ENCODE results near the gene PLAAT3.
"Not testable (repeated sequence)": the region's sequence is repeated elsewhere in the genome, so short reads cannot be mapped to it uniquely, and the experiment has no call there.

Gene PLAAT3

DNA sequence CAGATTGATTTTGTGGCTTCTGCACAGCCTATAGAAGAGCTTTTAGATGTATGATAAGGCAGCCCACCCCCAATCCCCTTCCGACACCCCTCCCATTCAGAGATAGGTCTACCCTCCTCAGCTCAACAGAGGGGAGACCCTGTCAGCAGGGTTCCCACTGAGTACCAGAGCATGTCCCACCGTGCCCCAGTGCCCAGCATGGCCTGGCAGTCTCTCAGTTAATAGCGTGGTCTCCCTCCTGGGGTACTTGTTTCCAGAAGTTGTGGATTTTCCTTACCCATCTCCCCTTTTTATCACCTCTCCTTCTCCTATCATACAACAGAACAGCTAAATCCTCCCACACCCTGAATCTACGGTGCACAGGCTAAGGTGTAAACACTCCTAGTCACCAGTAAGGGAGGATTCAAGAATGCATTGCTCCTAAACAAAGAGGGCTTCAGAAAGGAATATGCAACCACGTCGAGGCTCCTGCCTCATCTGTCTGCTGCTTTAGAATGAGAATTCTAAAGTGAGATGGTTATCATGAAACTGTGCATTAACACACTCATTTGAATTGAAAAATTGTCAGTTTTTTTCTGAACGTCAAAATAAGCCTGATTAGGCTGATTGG, 57.7 kb downstream of the PLAAT3 start:
- TF ChIP-seq POLR2AphosphoS5 (IDR thresholded peaks at IDR 0.05; ENCODE audit: borderline replicate concordance, low read depth, low read length): no peak
- TF ChIP-seq EZH2 (IDR thresholded peaks at IDR 0.05): no peak
- TF ChIP-seq FOXP2 (optimal IDR thresholded peaks at IDR 0.05; ENCODE audit: control extremely low read depth, extremely low read length, insufficient read depth): no peak
- no peaks in the 10 kb centered on the region for H3K36me3 ChIP-seq (ENCODE audit: insufficient read depth, low read length)
- H3K4me3 ChIP-seq: no peak overlapping the region
- DNase-seq (ENCODE audit: low read depth, low spot score): no peak
- no peak overlapping the region for H3K9ac ChIP-seq (ENCODE audit: insufficient read length)
- no peak overlapping the region for H3K27ac ChIP-seq
- no peaks in the 10 kb centered on the region for H3K9me3 ChIP-seq (ENCODE audit: low read depth, low read length)

DNA sequence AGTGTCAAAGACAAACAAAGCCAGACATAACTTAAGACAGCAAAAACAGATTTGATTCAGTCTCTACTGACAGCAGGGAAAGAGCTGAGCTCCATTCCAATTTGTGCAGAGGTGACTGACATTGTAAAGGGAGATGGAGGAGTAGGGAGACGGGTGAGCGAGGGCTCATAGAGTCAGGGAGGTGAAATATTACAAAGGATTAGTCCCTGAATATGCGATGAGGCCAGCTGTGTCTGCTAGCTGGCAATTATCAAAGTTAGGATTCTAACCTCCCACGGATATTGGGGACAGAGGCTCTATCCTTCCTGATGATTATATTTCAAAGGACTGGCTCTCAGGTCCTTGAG, 59.4 kb downstream of the PLAAT3 start:
- no peaks in the 10 kb centered on the region for H3K36me3 ChIP-seq (ENCODE audit: insufficient read depth, low read length)
- H3K9ac ChIP-seq (ENCODE audit: insufficient read length): no peak overlapping the region
- H3K9me3 ChIP-seq (ENCODE audit: low read depth, low read length): no peaks in the 10 kb centered on the region
- no peak overlapping the region for H3K4me3 ChIP-seq
- TF ChIP-seq POLR2AphosphoS5 (IDR thresholded peaks at IDR 0.05; ENCODE audit: borderline replicate concordance, low read depth, low read length): no peak
- H3K27ac ChIP-seq: no peak overlapping the region
- DNase-seq (ENCODE audit: low read depth, low spot score): no peak

DNA sequence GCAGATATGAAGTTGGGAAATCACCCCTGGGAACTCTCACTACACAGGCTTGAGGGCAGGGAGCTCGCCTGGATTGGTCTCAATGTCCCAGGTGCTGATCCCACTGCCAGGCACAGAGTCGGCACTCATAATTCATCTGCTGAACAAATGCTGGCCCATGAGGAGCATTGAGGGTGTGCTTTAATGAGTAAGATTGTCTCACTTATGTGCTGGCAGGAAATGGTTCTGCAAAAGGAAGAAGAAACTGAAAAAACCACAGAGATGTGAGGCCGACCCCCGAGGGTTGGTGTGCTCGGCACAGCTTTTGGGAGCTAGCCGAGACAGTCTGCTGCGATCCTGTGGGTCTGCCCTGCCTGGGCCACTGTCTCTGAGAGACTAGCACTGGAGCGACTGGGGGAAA, 60.5 kb downstream of the PLAAT3 start:
- Histone ChIP-seq H3K9me3 (ENCODE audit: low read depth, low read length) (no peaks in the 10 kb centered on the region), H3K27ac (0 out of 2 replicates have a peak overlapping the region, but pooled peaks have one; percentile 20), H3K4me3 (peak overlapping the region; percentile 30; the same call in 1 of the 2 replicates), H3K9ac (ENCODE audit: insufficient read length) (peak overlapping the region; percentile 32), H3K36me3 (ENCODE audit: insufficient read depth, low read length) (no peaks in the 10 kb centered on the region)
- no peak for DNase-seq (ENCODE audit: low read depth, low spot score)
- TF ChIP-seq POLR2AphosphoS5 (IDR thresholded peaks at IDR 0.05; ENCODE audit: borderline replicate concordance, low read depth, low read length): no peak
- TF ChIP-seq EZH2 (IDR thresholded peaks at IDR 0.05): no peak
- TF ChIP-seq FOXP2 (optimal IDR thresholded peaks at IDR 0.05; ENCODE audit: control extremely low read depth, extremely low read length, insufficient read depth): no peak

DNA sequence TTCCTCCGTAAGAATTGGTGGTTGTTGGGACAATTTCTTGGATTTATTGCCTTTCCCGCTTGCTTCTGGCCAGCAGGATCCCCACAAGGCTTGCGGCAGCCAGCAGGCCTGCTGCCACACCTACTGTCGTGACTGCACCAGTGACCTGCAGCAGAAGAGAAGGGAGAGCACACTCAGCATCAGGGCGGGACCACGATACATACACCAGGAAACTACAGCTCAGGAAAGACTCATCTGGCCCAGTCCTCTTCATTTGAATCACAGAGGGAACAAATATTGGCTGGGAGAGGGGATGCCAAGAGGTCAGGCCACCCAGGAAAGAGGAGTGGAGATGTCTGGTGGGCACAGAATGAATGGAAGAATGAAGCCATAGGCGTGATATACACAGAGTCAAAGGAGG, 61.3 kb downstream of the PLAAT3 start:
- no peak overlapping the region for H3K27ac ChIP-seq
- TF ChIP-seq POLR2AphosphoS5 (IDR thresholded peaks at IDR 0.05; ENCODE audit: borderline replicate concordance, low read depth, low read length): no peak
- TF ChIP-seq FOXP2 (optimal IDR thresholded peaks at IDR 0.05; ENCODE audit: control extremely low read depth, extremely low read length, insufficient read depth): no peak
- TF ChIP-seq EZH2 (IDR thresholded peaks at IDR 0.05): no peak
- H3K4me3 ChIP-seq: no peak overlapping the region
- H3K9ac ChIP-seq (ENCODE audit: insufficient read length): no peak overlapping the region
- DNase-seq (ENCODE audit: low read depth, low spot score): no peak
- H3K36me3 ChIP-seq (ENCODE audit: insufficient read depth, low read length): no peaks in the 10 kb centered on the region
- H3K9me3 ChIP-seq (ENCODE audit: low read depth, low read length): no peaks in the 10 kb centered on the region

DNA sequence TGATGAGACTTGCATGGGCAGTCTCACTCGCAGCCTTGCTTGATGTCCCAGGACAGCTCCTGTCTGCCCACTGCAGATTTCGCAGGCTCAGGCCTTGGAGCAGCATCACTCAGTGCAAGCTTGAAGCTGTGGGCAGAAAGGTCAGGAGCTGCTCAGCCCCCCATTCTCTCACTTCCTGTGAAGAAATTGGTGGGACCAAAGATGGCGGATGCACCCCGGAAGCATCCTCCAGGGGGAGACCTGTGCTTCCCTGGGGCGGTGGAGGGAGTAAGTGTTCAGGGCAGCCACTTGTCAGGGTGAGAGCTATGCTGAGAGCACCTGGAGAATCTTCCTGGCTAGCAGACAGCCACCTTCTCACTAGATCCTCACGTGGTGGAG, 62.4 kb downstream of the PLAAT3 start:
- no peaks in the 10 kb centered on the region for H3K36me3 ChIP-seq (ENCODE audit: insufficient read depth, low read length)
- H3K9ac ChIP-seq (ENCODE audit: insufficient read length): no peak overlapping the region
- H3K9me3 ChIP-seq (ENCODE audit: low read depth, low read length): no peaks in the 10 kb centered on the region
- H3K4me3 ChIP-seq: no peak overlapping the region
- no peak for TF ChIP-seq FOXP2 (optimal IDR thresholded peaks at IDR 0.05; ENCODE audit: control extremely low read depth, extremely low read length, insufficient read depth)
- TF ChIP-seq POLR2AphosphoS5 (IDR thresholded peaks at IDR 0.05; ENCODE audit: borderline replicate concordance, low read depth, low read length): no peak
- no peak for TF ChIP-seq EZH2 (IDR thresholded peaks at IDR 0.05)
- no peak overlapping the region for H3K27ac ChIP-seq
- DNase-seq (ENCODE audit: low read depth, low spot score): no peak

DNA sequence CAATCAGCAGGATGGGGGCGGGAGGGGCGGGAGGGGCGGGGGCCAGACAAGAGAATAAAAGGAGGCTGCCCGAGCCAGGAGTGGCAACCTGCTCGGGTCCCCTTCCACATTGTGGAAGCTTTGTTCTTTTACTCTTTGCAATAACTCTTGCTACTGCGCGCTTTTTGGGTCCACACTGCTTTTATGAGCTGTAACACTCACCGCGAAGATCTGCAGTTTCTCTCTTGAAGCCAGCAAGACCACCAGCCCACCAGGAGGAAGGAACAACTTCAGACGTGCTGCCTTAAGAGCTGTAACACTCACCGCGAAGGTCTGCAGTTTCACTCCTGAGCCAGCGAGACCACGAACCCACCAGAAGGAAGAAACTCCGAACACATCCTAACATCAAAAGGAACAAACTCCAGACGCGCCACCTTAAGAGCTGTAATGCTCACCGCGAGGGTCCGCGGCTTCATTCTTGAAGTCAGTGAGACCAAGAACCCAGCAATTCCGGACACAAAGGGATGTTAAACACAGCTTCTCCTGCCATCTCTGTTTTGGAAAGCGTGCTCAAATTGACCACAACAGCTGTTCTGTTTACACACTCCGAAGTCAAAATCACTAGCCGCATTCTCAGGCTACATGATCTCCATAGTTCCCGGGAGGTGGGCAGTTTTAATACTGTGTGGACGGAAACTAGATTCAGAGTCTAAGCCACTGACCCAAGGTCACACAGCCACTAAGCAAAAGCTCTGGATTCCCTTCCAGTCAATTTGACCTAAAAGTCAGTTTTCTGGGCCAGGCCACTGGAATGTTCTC, 62.9 kb downstream of the PLAAT3 start:
- Histone ChIP-seq H3K9me3 (ENCODE audit: low read depth, low read length) (no peaks in the 10 kb centered on the region), H3K36me3 (ENCODE audit: insufficient read depth, low read length) (no peaks in the 10 kb centered on the region), H3K9ac (ENCODE audit: insufficient read length) (no peak overlapping the region), H3K4me3 (no peak overlapping the region), H3K27ac (no peak overlapping the region)
- no peak for TF ChIP-seq POLR2AphosphoS5 (IDR thresholded peaks at IDR 0.05; ENCODE audit: borderline replicate concordance, low read depth, low read length)
- TF ChIP-seq EZH2 (IDR thresholded peaks at IDR 0.05): no peak
- no peak for TF ChIP-seq FOXP2 (optimal IDR thresholded peaks at IDR 0.05; ENCODE audit: control extremely low read depth, extremely low read length, insufficient read depth)
- DNase-seq (ENCODE audit: low read depth, low spot score): no peak

DNA sequence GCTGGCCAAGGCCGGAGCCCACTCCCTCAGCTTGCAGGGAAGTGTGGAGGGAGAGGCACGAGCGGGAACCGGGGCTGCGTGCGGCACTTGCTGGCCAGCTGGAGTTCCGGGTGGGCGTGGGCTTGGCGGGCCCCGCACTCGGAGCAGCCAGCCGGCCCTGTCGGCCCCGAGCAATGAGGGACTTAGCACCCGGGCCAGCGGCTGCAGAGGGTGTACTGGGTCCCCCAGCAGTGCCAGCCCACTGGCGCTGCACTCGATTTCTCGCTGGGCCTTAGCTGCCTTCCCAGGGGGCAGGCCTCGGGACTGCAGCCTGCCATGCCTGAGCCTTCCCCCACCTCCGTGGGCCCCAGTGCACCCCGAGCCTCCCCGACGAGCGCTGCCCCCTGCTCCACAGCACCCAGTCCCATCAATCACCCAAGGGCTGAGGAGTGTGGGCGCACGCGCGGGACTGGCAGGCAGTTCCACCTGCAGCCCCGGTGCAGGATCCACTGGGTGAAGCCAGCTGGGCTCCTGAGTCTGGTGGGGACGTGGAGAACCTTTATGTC, 64.0 kb downstream of the PLAAT3 start:
- not testable (repeated sequence) for H3K9me3 ChIP-seq (ENCODE audit: low read depth, low read length); H3K4me3 ChIP-seq; H3K36me3 ChIP-seq (ENCODE audit: insufficient read depth, low read length); DNase-seq (ENCODE audit: low read depth, low spot score); H3K9ac ChIP-seq (ENCODE audit: insufficient read length); H3K27ac ChIP-seq

DNA sequence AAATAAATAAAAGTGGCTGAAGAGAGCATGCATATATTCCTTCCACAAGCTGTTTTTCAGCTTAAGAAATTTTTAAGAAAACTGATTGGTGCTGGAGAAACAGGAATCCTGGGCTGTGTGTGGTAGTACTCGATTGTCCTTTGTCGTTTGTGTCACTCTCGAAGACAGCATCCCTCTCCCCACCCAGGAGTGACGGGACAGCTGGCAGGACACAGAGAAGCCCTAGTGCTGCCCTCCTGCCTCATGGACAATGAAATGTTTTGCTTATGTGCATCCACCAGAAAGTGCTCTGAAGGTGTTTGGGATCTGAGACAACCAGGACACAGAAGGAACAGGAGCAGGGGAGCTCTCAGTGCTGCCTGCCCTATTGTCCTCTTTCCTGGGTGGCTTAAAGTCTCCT, 64.8 kb downstream of the PLAAT3 start:
- no peaks in the 10 kb centered on the region for H3K36me3 ChIP-seq (ENCODE audit: insufficient read depth, low read length)
- no peak overlapping the region for H3K4me3 ChIP-seq
- H3K27ac ChIP-seq: no peak overlapping the region
- H3K9ac ChIP-seq (ENCODE audit: insufficient read length): no peak overlapping the region
- DNase-seq (ENCODE audit: low read depth, low spot score): no peak
- no peaks in the 10 kb centered on the region for H3K9me3 ChIP-seq (ENCODE audit: low read depth, low read length)
- TF ChIP-seq POLR2AphosphoS5 (IDR thresholded peaks at IDR 0.05; ENCODE audit: borderline replicate concordance, low read depth, low read length) (no peak), EZH2 (IDR thresholded peaks at IDR 0.05) (no peak), FOXP2 (optimal IDR thresholded peaks at IDR 0.05; ENCODE audit: control extremely low read depth, extremely low read length, insufficient read depth) (no peak)

DNA sequence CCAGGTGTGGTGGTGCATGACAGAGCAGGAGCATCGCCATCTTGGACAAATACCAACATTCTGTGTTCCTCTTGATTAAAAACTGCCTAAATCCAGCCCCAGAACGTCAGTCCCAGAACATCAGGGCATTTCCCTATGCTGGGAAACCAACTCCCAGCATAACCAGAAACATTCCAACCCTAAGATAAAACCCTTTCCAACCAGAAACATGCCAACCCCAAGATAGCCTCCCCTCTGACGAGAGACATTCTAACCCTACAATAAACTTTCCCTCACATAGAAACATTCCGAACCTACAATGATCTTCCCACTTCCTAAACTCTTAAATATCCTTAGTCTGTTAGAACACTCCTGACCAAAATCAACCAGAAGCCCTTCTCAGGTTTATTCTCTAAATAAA, 66.1 kb downstream of the PLAAT3 start:
- no peak overlapping the region for H3K4me3 ChIP-seq
- H3K9me3 ChIP-seq (ENCODE audit: low read depth, low read length): no peaks in the 10 kb centered on the region

More for the DNA sequence above, 66.1 kb downstream of the PLAAT3 start:
- no peak for TF ChIP-seq POLR2AphosphoS5 (IDR thresholded peaks at IDR 0.05; ENCODE audit: borderline replicate concordance, low read depth, low read length)
- no peak for TF ChIP-seq FOXP2 (optimal IDR thresholded peaks at IDR 0.05; ENCODE audit: control extremely low read depth, extremely low read length, insufficient read depth)
- TF ChIP-seq EZH2 (IDR thresholded peaks at IDR 0.05): no peak
- H3K9ac ChIP-seq (ENCODE audit: insufficient read length): no peak overlapping the region
- no peaks in the 10 kb centered on the region for H3K36me3 ChIP-seq (ENCODE audit: insufficient read depth, low read length)
- no peak overlapping the region for H3K27ac ChIP-seq
- no peak for DNase-seq (ENCODE audit: low read depth, low spot score)
